OCI-LY1 (cell line): Measurements from ENCODE around the gene SLC22A2.

Experiments
- H2AFZ ChIP-seq: fragments of 200-600 bp; sonication (generic), shearing (Covaris generic); 2 replicates; pipeline ENCODE4 v1.6.0; 2014; ENCODE audit warnings: antibody characterized with exemption, mild to moderate bottlenecking, low read length
- H3F3A ChIP-seq: fragments of 200-600 bp; sonication (generic), shearing (Covaris generic); 2 replicates; pipeline ENCODE4 v1.6.0; 2014; ENCODE audit warnings: mild to moderate bottlenecking, antibody characterized with exemption, low read length, moderate library complexity; ENCODE audit not compliant: insufficient read depth
- H3K27ac ChIP-seq: fragments of 200-600 bp; sonication (generic); 2 replicates; pipeline ENCODE4 v1.5.1; 2014; ENCODE audit warnings: low read length, mixed run types, mild to moderate bottlenecking, low read depth; ENCODE audit not compliant: poor library complexity, severe bottlenecking
- H3K27me3 ChIP-seq: fragments of 200-600 bp; sonication (generic); 2 replicates; pipeline ENCODE4 v1.6.0; 2014; ENCODE audit warnings: antibody characterized with exemption, mild to moderate bottlenecking, low read length, moderate library complexity; ENCODE audit not compliant: insufficient read depth
- H3K36me3 ChIP-seq: fragments of 200-600 bp; sonication (generic); 2 replicates; pipeline ENCODE4 v1.6.1; 2014; ENCODE audit warnings: mild to moderate bottlenecking, antibody characterized with exemption, low read length, moderate library complexity, mixed read lengths; ENCODE audit not compliant: insufficient read depth
- H3K4me1 ChIP-seq: fragments of 200-600 bp; sonication (generic); 2 replicates; pipeline ENCODE4 v1.5.1; 2014; ENCODE audit warnings: mild to moderate bottlenecking, low read length, moderate library complexity; ENCODE audit not compliant: insufficient read depth, severe bottlenecking
- H3K4me2 ChIP-seq: fragments of 200-600 bp; sonication (generic), shearing (Covaris generic); 2 replicates; pipeline ENCODE4 v1.6.1; 2014; ENCODE audit warnings: low read length
- H3K4me3 ChIP-seq: fragments of 200-600 bp; sonication (generic); 2 replicates; pipeline ENCODE4 v1.5.1; 2014; ENCODE audit warnings: low read length, low read depth, mild to moderate bottlenecking, mixed read lengths; ENCODE audit not compliant: poor library complexity, severe bottlenecking
- H3K79me2 ChIP-seq: fragments of 200-600 bp; shearing (Covaris generic); 2 replicates; pipeline ENCODE4 v1.6.1; 2016; ENCODE audit warnings: mixed run types, low read length, mixed read lengths; ENCODE audit not compliant: insufficient read depth
- H3K9ac ChIP-seq: fragments of 200-600 bp; sonication (generic), shearing (Covaris generic); 2 replicates; pipeline ENCODE4 v1.6.1; 2014; ENCODE audit warnings: mild to moderate bottlenecking, low read length, mixed read lengths
- H3K9me2 ChIP-seq: fragments of 200-600 bp; sonication (generic), shearing (Covaris generic); 2 replicates; pipeline ENCODE4 v1.6.1; 2014; ENCODE audit warnings: low read depth, mild to moderate bottlenecking, low read length, mixed read lengths
- H3K9me3 ChIP-seq: fragments of 200-600 bp; shearing (Covaris generic); 2 replicates; pipeline ENCODE4 v1.6.1; 2014; ENCODE audit warnings: low read length, mixed read lengths
- H4K20me1 ChIP-seq: fragments of 200-600 bp; sonication (generic), shearing (Covaris generic); 2 replicates; pipeline ENCODE4 v1.6.0; 2016; ENCODE audit warnings: mild to moderate bottlenecking, low read length; ENCODE audit not compliant: insufficient read depth
- CTCF ChIP-seq: fragments of 200-600 bp; sonication (generic), shearing (Covaris generic); IDR thresholded peaks from 2 replicates; pipeline ENCODE4 v1.5.1; 2017; ENCODE audit warnings: mild to moderate bottlenecking, antibody characterized with exemption, low read length, moderate library complexity, mixed read lengths
- EZH2 ChIP-seq: fragments of 200-600 bp; sonication (generic), shearing (Covaris generic); IDR thresholded peaks from 2 replicates; pipeline ENCODE4 v1.8.0; 2017; ENCODE audit warnings: borderline replicate concordance, mixed run types, mild to moderate bottlenecking, antibody characterized with exemption, low read length, moderate library complexity, mixed read lengths

Gene SLC22A2

DNA sequence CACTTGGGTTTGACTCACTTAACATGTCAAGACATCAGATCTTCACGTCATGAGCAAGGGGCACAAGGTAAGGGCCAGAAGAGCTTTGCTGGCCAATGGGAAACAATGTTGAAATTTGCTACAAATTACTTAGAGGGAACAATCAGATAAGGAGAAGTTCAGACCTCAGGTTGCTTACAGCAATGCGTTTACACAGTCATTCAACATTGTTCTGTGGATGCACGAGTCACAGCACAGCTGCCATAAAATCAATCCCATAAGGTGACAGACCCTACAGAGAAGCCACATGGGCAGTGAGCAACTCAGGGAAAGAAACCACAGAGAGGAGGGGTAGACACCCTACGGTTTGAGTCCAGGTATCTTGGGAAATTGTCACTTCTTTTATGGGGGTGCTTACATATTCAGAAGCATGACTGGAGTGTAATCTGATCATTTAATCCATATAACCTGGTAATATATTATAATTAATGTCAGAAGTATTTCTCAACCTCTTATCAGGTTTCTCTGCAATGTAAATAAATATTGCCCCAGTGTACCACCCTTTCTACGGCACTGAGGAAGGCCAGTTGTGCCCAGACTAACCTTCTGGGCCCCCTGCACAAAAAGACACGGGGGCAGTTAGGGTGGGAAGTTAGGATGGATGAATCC is 2.3 kb upstream of the SLC22A2 start:
- Histone ChIP-seq H3K27ac (no peak overlapping the region), H3K36me3 (no peaks in the 10 kb centered on the region), H3K9me2 (no peaks in the 10 kb centered on the region), H3K4me3 (no peak overlapping the region), H3K9me3 (no peaks in the 10 kb centered on the region), H3K4me1 (no peaks in the 10 kb centered on the region), H3K27me3 (no peaks in the 10 kb centered on the region), H3K9ac (no peak overlapping the region), H3F3A (no peaks in the 10 kb centered on the region), H4K20me1 (no peaks in the 10 kb centered on the region), H3K4me2 (no peak overlapping the region), H3K79me2 (no peaks in the 10 kb centered on the region), H2AFZ (no peak overlapping the region)
- no peak for TF ChIP-seq CTCF
- no peak for TF ChIP-seq EZH2

GRCh38 chr6:160260367-160260766 is 1.7 kb upstream of the SLC22A2 start:
- no peaks in the 10 kb centered on the region for H3K9me2 ChIP-seq
- H3F3A ChIP-seq, result no peaks in the 10 kb centered on the region
- H3K27ac ChIP-seq, result no peak overlapping the region
- H3K27me3 ChIP-seq, result no peaks in the 10 kb centered on the region
- H3K4me2 ChIP-seq, result no peak overlapping the region
- H2AFZ ChIP-seq, result no peak overlapping the region
- TF ChIP-seq CTCF (no peak), EZH2 (no peak)
- no peak overlapping the region for H3K9ac ChIP-seq
- H4K20me1 ChIP-seq, result no peaks in the 10 kb centered on the region
- H3K9me3 ChIP-seq, result no peaks in the 10 kb centered on the region
- H3K4me1 ChIP-seq, result no peaks in the 10 kb centered on the region
- H3K4me3 ChIP-seq, result no peak overlapping the region
- H3K36me3 ChIP-seq, result no peaks in the 10 kb centered on the region
- H3K79me2 ChIP-seq, result no peaks in the 10 kb centered on the region

DNA sequence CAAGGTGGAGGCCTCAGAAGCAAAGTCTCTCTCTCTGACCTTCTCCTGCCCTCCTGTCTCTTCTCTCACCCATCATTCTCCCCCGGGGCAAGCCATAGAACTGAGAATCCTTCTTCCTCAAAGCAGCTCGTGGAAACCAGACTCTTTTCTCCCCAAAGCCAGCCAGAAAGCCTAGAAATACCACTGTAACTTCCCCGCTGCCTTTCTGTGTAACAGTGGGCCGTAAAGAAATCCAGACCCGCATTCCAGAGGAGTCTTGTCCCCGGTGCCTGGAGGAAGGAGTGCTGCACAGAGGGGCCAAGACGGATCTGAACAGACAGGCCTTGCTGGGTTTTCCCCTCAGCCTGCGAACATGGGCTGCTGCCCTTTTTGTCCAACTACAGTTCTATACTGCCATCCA is 977 bp upstream of the SLC22A2 start:
- no peaks in the 10 kb centered on the region for H3K79me2 ChIP-seq
- H3K27ac ChIP-seq, result no peak overlapping the region
- no peaks in the 10 kb centered on the region for H3K9me3 ChIP-seq
- no peaks in the 10 kb centered on the region for H3F3A ChIP-seq
- H3K4me2 ChIP-seq, result no peak overlapping the region
- H3K9ac ChIP-seq, result no peak overlapping the region
- no peaks in the 10 kb centered on the region for H3K36me3 ChIP-seq
- H4K20me1 ChIP-seq, result no peaks in the 10 kb centered on the region
- TF ChIP-seq EZH2, result no peak
- H3K4me1 ChIP-seq, result no peaks in the 10 kb centered on the region
- H2AFZ ChIP-seq, result no peak overlapping the region
- no peak overlapping the region for H3K4me3 ChIP-seq
- H3K9me2 ChIP-seq, result no peaks in the 10 kb centered on the region
- no peaks in the 10 kb centered on the region for H3K27me3 ChIP-seq

GRCh38 chr6:160259143-160259425 is 463 bp upstream of the SLC22A2 start:
- H3K9me2 ChIP-seq, result no peaks in the 10 kb centered on the region
- no peaks in the 10 kb centered on the region for H3K4me1 ChIP-seq

More at GRCh38 chr6:160259143-160259425, 463 bp upstream of the SLC22A2 start:
- TF ChIP-seq CTCF (no peak), EZH2 (no peak)
- Histone ChIP-seq H4K20me1 (no peaks in the 10 kb centered on the region), H3K79me2 (no peaks in the 10 kb centered on the region), H3K9me3 (no peaks in the 10 kb centered on the region), H3F3A (no peaks in the 10 kb centered on the region), H3K36me3 (no peaks in the 10 kb centered on the region), H3K27ac (no peak overlapping the region), H3K27me3 (no peaks in the 10 kb centered on the region), H3K4me2 (no peak overlapping the region), H3K4me3 (no peak overlapping the region), H2AFZ (no peak overlapping the region), H3K9ac (no peak overlapping the region)
